Small intestine (tissue), 7 donors: Measurements from ENCODE around the gene FN3KRP. TPM values are rescaled to one million over a fixed set of nuclear protein-coding genes. Genes with fewer than 3 reads are reported as not detected.

Source experiments
- DNase-seq, 2 donors: peaks; one replicate each; pipeline versions ENCODE4 v3.0.0 to v3.0.0-alpha.2; 2013
- FAIRE-seq: peaks from 2 replicates; lab custom pipeline; 2012; peaks lifted over from hg19 to GRCh38; lab: Jason Lieb, UNC
- H3K27ac ChIP-seq, 3 donors: one replicate each; pipeline ENCODE4 v1.5.1; 2013; ENCODE audit warnings: low read length in 2 of 3, mild to moderate bottlenecking in 2 of 3, control low read depth in 1 of 3, inconsistent platforms in 1 of 3, low read depth in 1 of 3, moderate library complexity in 1 of 3
- H3K27me3 ChIP-seq, 3 donors: one replicate each; pipeline ENCODE4 v1.6.1; 2013; ENCODE audit warnings: low read length in 3 of 3, inconsistent platforms in 1 of 3; ENCODE audit not compliant: control insufficient read depth in 3 of 3, insufficient read depth in 3 of 3
- H3K36me3 ChIP-seq, 3 donors: one replicate each; pipeline ENCODE4 v1.6.1; 2013; ENCODE audit warnings: low read length in 3 of 3, inconsistent platforms in 1 of 3, low read depth in 1 of 3, mild to moderate bottlenecking in 1 of 3, moderate library complexity in 1 of 3; ENCODE audit not compliant: control insufficient read depth in 3 of 3, insufficient read depth in 2 of 3
- H3K4me1 ChIP-seq, 3 donors: one replicate each; pipeline ENCODE4 v1.6.1; 2013; ENCODE audit warnings: low read length in 2 of 3, inconsistent platforms in 1 of 3, low read depth in 1 of 3, mild to moderate bottlenecking in 1 of 3, moderate library complexity in 1 of 3; ENCODE audit not compliant: control insufficient read depth in 3 of 3, insufficient read depth in 2 of 3
- H3K4me3 ChIP-seq, 3 donors: one replicate each; pipeline ENCODE4 v1.5.1; 2013; ENCODE audit warnings: low read length in 3 of 3, control low read depth in 1 of 3, inconsistent platforms in 1 of 3, low read depth in 1 of 3, mild to moderate bottlenecking in 1 of 3, moderate library complexity in 1 of 3
- H3K9me3 ChIP-seq, 2 donors: one replicate each; pipeline ENCODE4 v1.6.1; 2013; ENCODE audit warnings: low read depth in 1 of 2, low read length in 1 of 2; ENCODE audit not compliant: control insufficient read depth in 2 of 2, insufficient read depth in 1 of 2
- WGBS, 3 donors: extraction: QIAGEN DNeasy Blood & Tissue Kit; methylation state at CpG; one replicate each; pipeline ENCODE4 v1.1.7; 2013; 5-methylcytosine and 5-hydroxymethylcytosine counted together
- polyA plus RNA-seq, 4 donors: library from polyadenylated mRNA; stranded (reverse) in 3 of 4; unstranded in 1 of 4; fragments of 200-250 nt in 3 of 4; fragments of 120-200 nt in 1 of 4; gene quantifications; one replicate each; pipeline versions ENCODE4 v1.2.1 to v1.2.3, GENCODE V29; 2013
- donor health status: healthy with polysubstance abuse.
- donor health status: control.
- donor health status: control.
- donor health status: Bipolar disorder and iron deficiency.
- donor health status: healthy.

Gene FN3KRP
- polyA plus RNA-seq, 4 donors: 20.3 to 50.0 (median 26.5) TPM

GRCh38 chr17:82691714-82692113, 24.8 kb upstream of the FN3KRP start:
- no peak overlapping the region for H3K27ac ChIP-seq
- 91 to 92% (median 91%) methylated on average over 11 to 14 of the region's 17 CpGs for WGBS, 3 donors
- H3K27me3 ChIP-seq: no peaks in the 10 kb centered on the region
- DNase-seq: no peak
- H3K4me1 ChIP-seq: peaks cover 0 to 4% (median 3%) of the 10 kb centered on the region in 3 donors
- peaks cover 0 to 41% (median 0%) of the 10 kb centered on the region in 3 donors for H3K36me3 ChIP-seq
- no peak for FAIRE-seq
- peaks cover 0 to 20% of the 10 kb centered on the region in 2 donors for H3K9me3 ChIP-seq
- no peak overlapping the region for H3K4me3 ChIP-seq

GRCh38 chr17:82692268-82692667, 24.2 kb upstream of the FN3KRP start:
- 83 to 89% (median 86%) methylated on average over 16 of the region's 16 CpGs for WGBS, 3 donors
- Histone ChIP-seq H3K36me3 (peaks cover 0 to 39% (median 0%) of the 10 kb centered on the region in 3 donors), H3K27me3 (peaks cover 0 to 2% (median 0%) of the 10 kb centered on the region in 3 donors), H3K4me1 (peaks cover 0 to 10% (median 0%) of the 10 kb centered on the region in 3 donors), H3K4me3 (no peak overlapping the region), H3K9me3 (peaks cover 0 to 20% of the 10 kb centered on the region in 2 donors), H3K27ac (no peak overlapping the region)
- no peak for DNase-seq
- FAIRE-seq: no peak

GRCh38 chr17:82693168-82693867, 23.2 kb upstream of the FN3KRP start:
- peaks cover 0 to 34% (median 0%) of the 10 kb centered on the region in 3 donors for H3K36me3 ChIP-seq
- no peak overlapping the region for H3K4me3 ChIP-seq
- H3K27me3 ChIP-seq: peaks cover 0 to 2% (median 0%) of the 10 kb centered on the region in 3 donors
- WGBS, 3 donors: 95 to 97% (median 96%) methylated on average over 22 of the region's 22 CpGs
- peaks cover 0 to 11% (median 0%) of the 10 kb centered on the region in 3 donors for H3K4me1 ChIP-seq
- no peak for DNase-seq
- H3K27ac ChIP-seq: no peak overlapping the region
- peaks cover 0 to 20% of the 10 kb centered on the region in 2 donors for H3K9me3 ChIP-seq
- FAIRE-seq: no peak

- peaks cover 0 to 20% of the 10 kb centered on the region in 2 donors for H3K9me3 ChIP-seq
- H3K36me3 ChIP-seq: peaks cover 0 to 32% (median 0%) of the 10 kb centered on the region in 3 donors
- H3K4me3 ChIP-seq: no peak overlapping the region
- H3K27ac ChIP-seq: no peak overlapping the region
- 69 to 76% (median 75%) methylated on average over 2 of the region's 2 CpGs for WGBS, 3 donors
- no peak for FAIRE-seq
- H3K27me3 ChIP-seq: peaks cover 0 to 2% (median 0%) of the 10 kb centered on the region in 3 donors
- H3K4me1 ChIP-seq: peaks cover 0 to 11% (median 0%) of the 10 kb centered on the region in 3 donors
- DNase-seq: no peak
These were observed 21.9 kb upstream of the FN3KRP start for GRCh38 chr17:82694647-82695046.

- Histone ChIP-seq H3K4me3 (no peak overlapping the region), H3K9me3 (peaks cover 0 to 20% of the 10 kb centered on the region in 2 donors), H3K36me3 (peaks cover 0 to 19% (median 0%) of the 10 kb centered on the region in 3 donors), H3K4me1 (peaks cover 0 to 11% (median 0%) of the 10 kb centered on the region in 3 donors), H3K27me3 (peaks cover 0 to 2% (median 0%) of the 10 kb centered on the region in 3 donors), H3K27ac (no peak overlapping the region)
- WGBS, 3 donors: 94 to 96% (median 96%) methylated on average over 14 to 16 of the region's 17 CpGs
- DNase-seq: no peak
- FAIRE-seq: no peak
These were observed 20.2 kb upstream of the FN3KRP start for GRCh38 chr17:82696259-82696658.

GRCh38 chr17:82696916-82697807, 19.3 kb upstream of the FN3KRP start:
- DNase-seq: peak in 1 of 2 donors; percentile 39
- Histone ChIP-seq H3K4me1 (peaks cover 0 to 15% (median under 1%) of the 10 kb centered on the region in 3 donors), H3K27me3 (peaks cover 0 to 2% (median 0%) of the 10 kb centered on the region in 3 donors), H3K36me3 (peaks cover 0 to 14% (median 0%) of the 10 kb centered on the region in 3 donors), H3K27ac (no peak overlapping the region), H3K4me3 (peak overlapping the region; percentile 57 to 83 (median 67)), H3K9me3 (peaks cover 0 to 20% of the 10 kb centered on the region in 2 donors)
- WGBS, 3 donors: 24 to 37% (median 33%) methylated on average over 42 to 48 of the region's 48 CpGs
- FAIRE-seq: no peak

- Histone ChIP-seq H3K27me3 (peaks cover 0 to 2% (median 0%) of the 10 kb centered on the region in 3 donors), H3K4me3 (peak overlapping the region; percentile 57 to 83 (median 67)), H3K4me1 (peaks cover 0 to 20% (median 2%) of the 10 kb centered on the region in 3 donors), H3K27ac (no peak overlapping the region), H3K36me3 (peaks cover 0 to 11% (median 0%) of the 10 kb centered on the region in 3 donors), H3K9me3 (peaks cover 0 to 20% of the 10 kb centered on the region in 2 donors)
- 0 to 1% (median 1%) methylated on average over 11 to 32 of the region's 32 CpGs for WGBS, 3 donors
- FAIRE-seq (no peak), DNase-seq (peak in 1 of 2 donors; percentile 37)
These were observed 18.8 kb upstream of the FN3KRP start for GRCh38 chr17:82697808-82698064.
